RWPE1 (cell line): Measurements from ENCODE around the gene RERE.

Experiments used
- CTCF ChIA-PET: fragments of 350-600 bp; sonication (Branson Sonifier 250); formaldehyde crosslinking; extraction: SDS; loops from one replicate; lab custom pipeline; 2021; lab: Yijun Ruan, JAX
- POLR2A ChIA-PET: fragments of 400-600 bp; formaldehyde crosslinking; extraction: SDS; loops from one replicate; lab custom pipeline; 2020; ENCODE audit warnings: antibody characterized with exemption; ENCODE audit not compliant: low non-redundant PET; lab: Yijun Ruan, JAX
- DNase-seq: peaks from one replicate; pipeline ENCODE4 v3.0.0; 2012; ENCODE audit warnings: low spot score
- H3K27ac ChIP-seq: fragments of 450-650 bp; 2 replicates; pipeline ENCODE4 v1.5.1; 2017
- CTCF ChIP-seq: fragments of 450-650 bp; conservative IDR thresholded peaks from 2 replicates; pipeline ENCODE4 v1.5.1; 2017; ENCODE audit warnings: low read depth, mild to moderate bottlenecking

Gene RERE

GRCh38 chr1:8745346-8745745, 72.1 kb downstream of the RERE start:
- DNase-seq: no peak
- POLR2A ChIA-PET: no interaction called here
- H3K27ac ChIP-seq: no peak overlapping the region
- no peak for TF ChIP-seq CTCF
- CTCF ChIA-PET: no interaction called here

DNA sequence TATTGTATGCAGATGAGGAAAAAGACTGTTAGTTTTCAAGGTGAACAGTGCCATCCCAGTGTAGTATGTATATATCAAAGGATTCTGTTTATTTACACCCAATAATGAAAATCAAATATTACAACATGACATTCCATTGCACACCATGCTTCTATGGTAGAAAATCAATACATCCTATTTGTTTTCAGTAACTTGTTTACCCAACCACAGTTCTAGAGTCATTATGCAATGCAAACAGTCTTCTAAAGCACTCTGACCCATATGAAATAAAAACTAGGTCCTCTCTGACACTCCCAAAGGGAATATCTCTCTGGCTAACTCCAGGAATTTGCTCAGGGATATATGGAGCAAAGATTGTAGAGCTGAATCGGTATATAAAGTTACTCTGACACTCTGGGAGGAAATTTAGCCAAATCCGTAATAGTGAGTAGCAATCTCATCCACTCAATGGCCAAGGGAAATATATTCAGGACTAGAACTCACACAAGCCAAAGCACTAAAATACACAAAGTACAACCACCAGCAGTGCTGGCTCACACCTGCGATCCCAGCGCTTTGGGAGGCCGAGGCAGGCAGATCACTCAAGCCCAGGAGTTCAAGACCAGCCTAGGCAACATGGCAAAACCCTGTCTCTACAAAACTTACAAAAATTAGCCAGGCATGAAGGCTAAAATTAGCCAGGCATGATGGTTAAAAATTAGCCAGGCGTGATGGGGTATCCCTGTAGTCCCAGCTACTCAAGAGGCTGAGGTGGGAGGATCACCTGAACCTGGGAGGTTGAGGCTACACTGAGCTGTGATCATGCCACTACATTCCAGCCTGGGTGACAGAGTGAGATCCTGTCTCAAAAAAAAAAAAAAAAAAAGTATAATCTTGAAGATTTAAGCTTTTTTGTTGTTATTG, 75.2 kb downstream of the RERE start:
- H3K27ac ChIP-seq: no peak overlapping the region
- ChIA-PET CTCF (interaction anchor here (0.6 to 1.0 kb wide), 2 partner anchors 16 to 41 kb away, joined by 3 to 5 read pairs; no protein-coding TSS in a partner anchor), POLR2A (interaction anchor here (0.6 kb wide), 1 partner anchor 163 kb away, joined by 3 read pairs; no protein-coding TSS in a partner anchor)
- no peak for DNase-seq
- no peak for TF ChIP-seq CTCF

GRCh38 chr1:8740034-8740449, 77.4 kb downstream of the RERE start:
- no peak for TF ChIP-seq CTCF
- ChIA-PET CTCF (interaction anchor here (0.6 kb wide), 1 partner anchor 30 kb away, joined by 3 read pairs; no protein-coding TSS in a partner anchor), POLR2A (interaction anchor here (0.6 kb wide), 2 partner anchors 34 to 256 kb away, joined by 5 to 15 read pairs; no protein-coding TSS in a partner anchor)
- no peak overlapping the region for H3K27ac ChIP-seq
- peak; percentile 24 for DNase-seq

- no peak for TF ChIP-seq CTCF
- no peak for DNase-seq
- H3K27ac ChIP-seq: no peak overlapping the region
- ChIA-PET POLR2A (no interaction called here), CTCF (no interaction called here)
Measured at GRCh38 chr1:8739377-8739776, 78.1 kb downstream of the RERE start.

DNA sequence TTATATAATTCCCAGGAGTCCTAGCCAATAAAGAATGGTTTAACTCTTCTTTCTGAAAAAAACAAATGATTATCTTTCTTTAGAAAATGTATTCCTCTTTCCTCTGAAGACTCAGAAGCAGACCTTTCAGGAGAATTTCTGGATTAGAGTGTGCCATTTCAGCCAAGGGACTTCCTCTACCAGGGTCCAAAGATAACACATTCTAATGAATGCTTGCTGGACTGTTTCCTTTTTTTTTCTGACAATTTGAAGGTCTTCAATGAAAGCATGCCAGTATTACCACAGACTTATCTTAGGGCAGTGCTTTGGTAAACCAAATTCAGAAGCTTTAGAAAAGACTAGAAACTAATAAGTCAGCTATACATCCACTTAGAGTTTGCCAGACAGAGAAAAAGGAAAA, 80.5 kb downstream of the RERE start:
- ChIA-PET CTCF (interaction anchor here (0.6 kb wide), 1 partner anchor 249 kb away, joined by 3 read pairs; no protein-coding TSS in a partner anchor), POLR2A (no interaction called here)
- TF ChIP-seq CTCF: no peak
- no peak overlapping the region for H3K27ac ChIP-seq
- no peak for DNase-seq

DNA sequence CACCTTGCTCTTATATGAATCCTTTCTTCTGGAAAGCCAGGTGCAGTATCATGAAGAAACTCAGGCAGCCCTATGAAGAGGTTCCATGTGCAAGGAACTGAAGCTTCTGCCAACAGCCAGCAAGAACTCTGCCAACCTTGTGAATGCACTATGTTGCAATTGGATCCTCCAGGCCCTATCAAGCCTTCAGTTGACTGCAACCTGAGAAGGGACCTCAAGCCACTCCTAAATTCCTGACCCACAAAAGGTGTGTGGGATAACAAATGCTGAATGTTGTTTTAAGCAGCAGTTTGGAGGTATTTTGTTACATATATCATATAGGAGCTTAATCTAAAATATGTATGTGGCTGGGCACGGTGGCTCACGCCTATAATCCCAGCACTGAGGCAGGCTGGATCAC, 84.0 kb downstream of the RERE start:
- DNase-seq: peak; percentile 51
- POLR2A ChIA-PET: no interaction called here
- CTCF ChIA-PET: interaction anchor here (0.6 kb wide), 1 partner anchor 42 kb away, joined by 4 read pairs; no protein-coding TSS in a partner anchor
- TF ChIP-seq CTCF: no peak
- H3K27ac ChIP-seq: peak overlapping the region; percentile 71
